GM08714 (cell line): ENCODE data around the gene NDUFAF8.

Source experiments
- H3K4me3 ChIP-seq: fragments of 200-500 bp; sonication (Bioruptor generic); 2 replicates; pipeline ENCODE4 v1.5.1; 2014; ENCODE audit warnings: mild to moderate bottlenecking, low read length, inconsistent platforms
- ZNF274 ChIP-seq: IDR thresholded peaks from 2 replicates; pipeline ENCODE4 v1.6.1; 2012; ENCODE audit warnings: mild to moderate bottlenecking, low read depth, low read length

Gene NDUFAF8

GRCh38 chr17:81238815-81239713, at the start of gene NDUFAF8, which contains the start of gene TEPSIN:
Gene NDUFAF8 (plus strand): TSS chr17:81239318. CDS start chr17:81239364, 46 bp downstream.
Gene TEPSIN (minus strand): TSS chr17:81239055. CDS start chr17:81239033, 22 bp downstream.
- no peak for TF ChIP-seq ZNF274
- peak within 1 kb of the TSS; percentile 90 for H3K4me3 ChIP-seq

GRCh38 chr17:81189670-81190530, 49.2 kb upstream of the NDUFAF8 start:
- H3K4me3 ChIP-seq = no peak overlapping the region
- no peak for TF ChIP-seq ZNF274

- no peak overlapping the region for H3K4me3 ChIP-seq
- no peak for TF ChIP-seq ZNF274
These were observed 48.5 kb upstream of the NDUFAF8 start for GRCh38 chr17:81190591-81190990.

GRCh38 chr17:81191116-81191515, 48.0 kb upstream of the NDUFAF8 start:
- H3K4me3 ChIP-seq = no peak overlapping the region
- no peak for TF ChIP-seq ZNF274

GRCh38 chr17:81191646-81192045, 47.5 kb upstream of the NDUFAF8 start:
- no peak overlapping the region for H3K4me3 ChIP-seq
- no peak for TF ChIP-seq ZNF274

GRCh38 chr17:81192386-81193050, 46.6 kb upstream of the NDUFAF8 start:
- H3K4me3 ChIP-seq = no peak overlapping the region
- TF ChIP-seq ZNF274 = no peak

- TF ChIP-seq ZNF274 = no peak
- no peak overlapping the region for H3K4me3 ChIP-seq
These were observed 46.1 kb upstream of the NDUFAF8 start for GRCh38 chr17:81193051-81193410.

- no peak for TF ChIP-seq ZNF274
- no peak overlapping the region for H3K4me3 ChIP-seq
These were observed 45.5 kb upstream of the NDUFAF8 start for GRCh38 chr17:81193470-81194224.

- H3K4me3 ChIP-seq = no peak overlapping the region
- TF ChIP-seq ZNF274 = no peak
These were observed 44.8 kb upstream of the NDUFAF8 start for GRCh38 chr17:81194225-81194760.

GRCh38 chr17:81194941-81195901, 43.9 kb upstream of the NDUFAF8 start:
- TF ChIP-seq ZNF274 = no peak
- no peak overlapping the region for H3K4me3 ChIP-seq

- TF ChIP-seq ZNF274 = no peak
- H3K4me3 ChIP-seq = no peak overlapping the region
These were observed 43.1 kb upstream of the NDUFAF8 start for GRCh38 chr17:81195941-81196495.

GRCh38 chr17:81196505-81197408, 42.4 kb upstream of the NDUFAF8 start:
- TF ChIP-seq ZNF274 = no peak
- H3K4me3 ChIP-seq = no peak overlapping the region
